Upper lobe of left lung (tissue), 4 donors: ENCODE results near the gene TSPOAP1.
A peak's percentile ranks its signal among the peaks of the same experiment; 100 is the strongest.

Experiments
- EP300 ChIP-seq, 4 donors: sonication (generic); formaldehyde crosslinking; IDR thresholded peaks; one replicate each; pipeline ENCODE4 v1.5.1; 2017; ENCODE audit warnings: antibody characterized with exemption in 4 of 4, control low read depth in 2 of 4
- POLR2A ChIP-seq, 4 donors: fragments of 450-650 bp; IDR thresholded peaks; one replicate each; pipeline ENCODE4 v1.5.1; 2016 to 2017; ENCODE audit warnings: antibody characterized with exemption in 4 of 4, mild to moderate bottlenecking in 2 of 4
- TF ChIP-seq, protein P1 (sequence below), 6 experiments: fragments of 450-650 bp in 4 of 6; fragments of 200-600 bp in 2 of 6; sonication (generic) in 2 of 6; IDR thresholded peaks; one replicate each; pipeline ENCODE4 v1.5.1; 2016 to 2019; ENCODE audit warnings: antibody characterized with exemption in 6 of 6

- TF ChIP-seq, protein P1, sequence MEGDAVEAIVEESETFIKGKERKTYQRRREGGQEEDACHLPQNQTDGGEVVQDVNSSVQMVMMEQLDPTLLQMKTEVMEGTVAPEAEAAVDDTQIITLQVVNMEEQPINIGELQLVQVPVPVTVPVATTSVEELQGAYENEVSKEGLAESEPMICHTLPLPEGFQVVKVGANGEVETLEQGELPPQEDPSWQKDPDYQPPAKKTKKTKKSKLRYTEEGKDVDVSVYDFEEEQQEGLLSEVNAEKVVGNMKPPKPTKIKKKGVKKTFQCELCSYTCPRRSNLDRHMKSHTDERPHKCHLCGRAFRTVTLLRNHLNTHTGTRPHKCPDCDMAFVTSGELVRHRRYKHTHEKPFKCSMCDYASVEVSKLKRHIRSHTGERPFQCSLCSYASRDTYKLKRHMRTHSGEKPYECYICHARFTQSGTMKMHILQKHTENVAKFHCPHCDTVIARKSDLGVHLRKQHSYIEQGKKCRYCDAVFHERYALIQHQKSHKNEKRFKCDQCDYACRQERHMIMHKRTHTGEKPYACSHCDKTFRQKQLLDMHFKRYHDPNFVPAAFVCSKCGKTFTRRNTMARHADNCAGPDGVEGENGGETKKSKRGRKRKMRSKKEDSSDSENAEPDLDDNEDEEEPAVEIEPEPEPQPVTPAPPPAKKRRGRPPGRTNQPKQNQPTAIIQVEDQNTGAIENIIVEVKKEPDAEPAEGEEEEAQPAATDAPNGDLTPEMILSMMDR (IDR thresholded peaks at IDR 0.05), result peak; percentile 59 to 79 (median 70)
- TF ChIP-seq EP300 (IDR thresholded peaks at IDR 0.05), result no peak
- no peak for TF ChIP-seq POLR2A (IDR thresholded peaks at IDR 0.05)
Observed at GRCh38 chr17:58303971-58304749, 24.4 kb downstream of the TSPOAP1 start.
